ENCODE data around the gene SEC61A1. TPM values are rescaled to one million over a fixed set of nuclear protein-coding genes. Genes with fewer than 3 reads are reported as not detected.

The SEC61A1 gene
- total and polyA plus RNA-seq, 9 donors: 52.3 to 217 (median 121) TPM

DNA sequence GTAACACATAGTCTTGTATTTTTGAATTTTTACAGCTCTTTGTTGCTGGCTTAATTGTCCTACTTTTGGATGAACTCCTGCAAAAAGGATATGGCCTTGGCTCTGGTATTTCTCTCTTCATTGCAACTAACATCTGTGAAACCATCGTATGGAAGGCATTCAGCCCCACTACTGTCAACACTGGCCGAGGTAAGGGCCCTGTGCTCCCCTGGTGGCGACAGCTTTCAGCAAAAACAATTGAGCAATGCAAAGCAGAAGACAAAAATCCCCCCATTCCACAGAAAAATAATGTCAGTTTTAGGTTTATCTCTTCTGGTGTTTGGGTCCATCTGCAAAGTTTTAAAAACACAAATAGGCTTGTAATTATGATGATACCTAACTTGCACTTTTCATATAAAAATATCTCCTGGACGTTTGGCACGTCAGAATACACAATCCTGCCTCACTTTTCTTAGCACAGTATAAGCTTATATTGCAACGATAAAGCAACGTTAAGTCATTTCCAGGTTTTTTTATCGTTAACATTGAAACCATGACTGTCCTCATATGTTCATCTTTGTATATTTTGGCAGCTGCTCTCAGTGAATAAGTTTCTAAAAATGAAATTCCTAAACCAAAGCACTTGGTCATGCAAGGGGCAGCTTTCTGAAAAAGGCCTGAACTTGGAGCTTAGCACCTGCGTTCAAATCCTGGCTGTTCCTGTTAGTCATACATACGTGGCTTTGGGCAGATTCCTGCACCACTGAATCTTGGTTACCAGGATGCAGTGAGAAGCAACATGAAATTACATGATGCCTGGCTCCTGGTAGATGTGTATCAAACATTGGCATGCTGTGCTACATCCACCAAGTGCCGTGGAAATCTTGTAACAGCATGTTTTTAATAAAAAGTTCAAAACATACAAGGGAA lies 8.5 kb downstream of the SEC61A1 start:
- H3K4me3 ChIP-seq: no peak overlapping the region
- 45 to 58% (median 56%) methylated on average over 11 of the region's 11 CpGs for WGBS, 3 donors
- DNase-seq: no peak
- no peaks in the 10 kb centered on the region for H3K27me3 ChIP-seq
- no peak overlapping the region for H3K27ac ChIP-seq
- intact Hi-C loops (cut with DNase I): no loop called here
- no peaks in the 10 kb centered on the region for H3K4me1 ChIP-seq (ENCODE audit: insufficient read depth)
- no peak for TF ChIP-seq POLR2A (IDR thresholded peaks at IDR 0.05)
- TF ChIP-seq, protein P1, sequence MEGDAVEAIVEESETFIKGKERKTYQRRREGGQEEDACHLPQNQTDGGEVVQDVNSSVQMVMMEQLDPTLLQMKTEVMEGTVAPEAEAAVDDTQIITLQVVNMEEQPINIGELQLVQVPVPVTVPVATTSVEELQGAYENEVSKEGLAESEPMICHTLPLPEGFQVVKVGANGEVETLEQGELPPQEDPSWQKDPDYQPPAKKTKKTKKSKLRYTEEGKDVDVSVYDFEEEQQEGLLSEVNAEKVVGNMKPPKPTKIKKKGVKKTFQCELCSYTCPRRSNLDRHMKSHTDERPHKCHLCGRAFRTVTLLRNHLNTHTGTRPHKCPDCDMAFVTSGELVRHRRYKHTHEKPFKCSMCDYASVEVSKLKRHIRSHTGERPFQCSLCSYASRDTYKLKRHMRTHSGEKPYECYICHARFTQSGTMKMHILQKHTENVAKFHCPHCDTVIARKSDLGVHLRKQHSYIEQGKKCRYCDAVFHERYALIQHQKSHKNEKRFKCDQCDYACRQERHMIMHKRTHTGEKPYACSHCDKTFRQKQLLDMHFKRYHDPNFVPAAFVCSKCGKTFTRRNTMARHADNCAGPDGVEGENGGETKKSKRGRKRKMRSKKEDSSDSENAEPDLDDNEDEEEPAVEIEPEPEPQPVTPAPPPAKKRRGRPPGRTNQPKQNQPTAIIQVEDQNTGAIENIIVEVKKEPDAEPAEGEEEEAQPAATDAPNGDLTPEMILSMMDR (IDR thresholded peaks at IDR 0.05): no peak
- no peak for TF ChIP-seq EP300 (IDR thresholded peaks at IDR 0.05)
- no peaks in the 10 kb centered on the region for H3K9me3 ChIP-seq
- no peaks in the 10 kb centered on the region for H3K36me3 ChIP-seq

DNA sequence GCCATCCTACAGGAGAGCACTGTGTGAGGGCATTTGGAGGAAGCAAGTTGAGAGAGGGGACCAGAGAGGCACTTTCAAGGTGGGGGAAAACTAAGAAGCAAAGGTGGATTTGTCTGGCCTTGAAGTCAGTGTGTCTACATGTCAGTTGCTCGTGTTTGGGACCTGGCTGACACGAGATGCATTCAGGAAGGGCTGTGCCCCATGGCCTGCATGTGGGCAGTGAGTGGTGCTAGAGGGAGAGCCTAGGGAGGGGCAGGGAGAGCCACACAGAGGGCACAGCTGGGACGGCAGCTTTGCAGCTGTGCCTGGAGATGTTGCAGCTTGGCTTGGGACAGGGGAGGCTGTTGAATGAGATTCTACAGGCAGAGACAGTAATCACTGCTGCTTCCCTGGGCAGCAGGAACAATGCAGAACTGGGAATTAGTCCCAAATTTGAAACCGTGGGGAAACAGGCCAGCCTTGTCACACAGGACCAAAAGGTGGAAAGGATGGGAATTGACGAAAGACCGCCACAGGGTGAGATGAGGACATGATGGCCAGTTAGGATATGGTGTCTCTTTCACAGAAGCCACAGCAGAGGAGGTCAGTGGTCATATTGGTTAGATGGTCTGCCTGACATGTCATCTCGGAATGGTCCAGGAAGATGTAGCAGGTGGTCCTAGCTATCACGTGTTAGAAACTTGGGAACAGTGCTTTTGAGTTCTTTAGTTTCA lies 10.0 kb downstream of the SEC61A1 start:
- no peaks in the 10 kb centered on the region for H3K9me3 ChIP-seq
- no peak overlapping the region for H3K4me3 ChIP-seq
- intact Hi-C loops (cut with DNase I): no loop called here
- no peaks in the 10 kb centered on the region for H3K4me1 ChIP-seq (ENCODE audit: insufficient read depth)
- TF ChIP-seq EP300 (IDR thresholded peaks at IDR 0.05): no peak
- TF ChIP-seq, protein P1 (IDR thresholded peaks at IDR 0.05): no peak
- no peak for TF ChIP-seq POLR2A (IDR thresholded peaks at IDR 0.05)
- WGBS, 3 donors: 63 to 64% (median 63%) methylated on average over 8 of the region's 8 CpGs
- H3K36me3 ChIP-seq: no peaks in the 10 kb centered on the region
- no peak for DNase-seq
- no peak overlapping the region for H3K27ac ChIP-seq
- H3K27me3 ChIP-seq: no peaks in the 10 kb centered on the region

DNA sequence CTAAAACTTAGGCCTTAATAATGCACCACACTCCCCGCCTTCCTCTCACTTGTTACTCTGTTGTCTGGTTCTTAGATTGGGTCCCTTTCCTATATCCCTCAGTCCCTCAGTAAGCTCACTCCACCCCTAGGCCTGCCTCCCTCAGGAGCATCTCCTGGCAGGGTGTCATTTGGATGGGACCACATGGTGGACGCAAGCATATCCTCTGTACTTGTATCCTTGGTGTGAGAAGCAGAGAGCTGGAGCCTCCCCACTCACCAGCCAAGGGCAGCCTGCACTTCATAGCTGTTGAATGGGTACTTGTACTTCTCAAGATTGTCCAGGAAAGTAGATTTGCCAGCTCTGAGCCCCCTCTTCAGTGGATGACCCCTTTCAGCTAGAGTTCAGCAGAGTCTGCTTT lies 11.6 kb downstream of the SEC61A1 start:
- intact Hi-C loops (cut with DNase I): no loop called here
- 92 to 96% (median 93%) methylated on average over 2 of the region's 2 CpGs for WGBS, 3 donors
- Histone ChIP-seq H3K4me1 (ENCODE audit: insufficient read depth) (no peaks in the 10 kb centered on the region), H3K4me3 (no peak overlapping the region), H3K36me3 (no peaks in the 10 kb centered on the region), H3K27me3 (no peaks in the 10 kb centered on the region), H3K9me3 (no peaks in the 10 kb centered on the region), H3K27ac (no peak overlapping the region)
- TF ChIP-seq POLR2A (IDR thresholded peaks at IDR 0.05) (no peak), EP300 (IDR thresholded peaks at IDR 0.05) (no peak)
- TF ChIP-seq, protein P1 (IDR thresholded peaks at IDR 0.05): no peak
- no peak for DNase-seq

DNA sequence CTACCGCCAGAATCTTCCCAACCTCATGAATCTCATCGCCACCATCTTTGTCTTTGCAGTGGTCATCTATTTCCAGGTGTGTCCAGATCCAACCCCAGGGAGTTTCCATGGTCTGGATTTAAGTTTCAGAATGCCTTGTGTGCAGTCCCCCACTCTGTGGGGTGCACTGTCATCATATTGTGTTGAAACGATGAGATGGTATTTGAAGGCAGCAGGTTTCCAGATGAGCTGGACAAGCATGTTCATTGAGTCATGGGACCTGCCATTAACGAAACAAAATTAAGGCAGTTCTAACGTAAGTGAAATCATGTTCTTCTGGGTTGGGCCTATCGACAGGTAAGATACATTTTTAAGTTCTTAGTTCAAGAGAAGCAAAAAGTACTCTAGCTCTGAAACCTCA lies 12.7 kb downstream of the SEC61A1 start:
- 82 to 89% (median 85%) methylated on average over 6 of the region's 6 CpGs for WGBS, 3 donors
- Histone ChIP-seq H3K27me3 (no peaks in the 10 kb centered on the region), H3K36me3 (no peaks in the 10 kb centered on the region), H3K4me3 (no peak overlapping the region), H3K27ac (no peak overlapping the region), H3K4me1 (ENCODE audit: insufficient read depth) (no peaks in the 10 kb centered on the region), H3K9me3 (no peaks in the 10 kb centered on the region)
- DNase-seq: no peak
- intact Hi-C loops (cut with DNase I): no loop called here
- TF ChIP-seq EP300 (IDR thresholded peaks at IDR 0.05) (no peak), POLR2A (IDR thresholded peaks at IDR 0.05) (no peak)
- TF ChIP-seq, protein P1 (IDR thresholded peaks at IDR 0.05): no peak

All from ovary (tissue), 9 donors.